Measurements from ENCODE around the gene SOCS2. TPM values are rescaled to one million over a fixed set of nuclear protein-coding genes. Genes with fewer than 3 reads are reported as not detected.

The SOCS2 gene
- total and polyA plus RNA-seq, 2 of the 13 experiments (the other 11 are each of a cell fraction or from before 2014, with no cell fraction given), result 0.62 to 1.5 TPM

DNA sequence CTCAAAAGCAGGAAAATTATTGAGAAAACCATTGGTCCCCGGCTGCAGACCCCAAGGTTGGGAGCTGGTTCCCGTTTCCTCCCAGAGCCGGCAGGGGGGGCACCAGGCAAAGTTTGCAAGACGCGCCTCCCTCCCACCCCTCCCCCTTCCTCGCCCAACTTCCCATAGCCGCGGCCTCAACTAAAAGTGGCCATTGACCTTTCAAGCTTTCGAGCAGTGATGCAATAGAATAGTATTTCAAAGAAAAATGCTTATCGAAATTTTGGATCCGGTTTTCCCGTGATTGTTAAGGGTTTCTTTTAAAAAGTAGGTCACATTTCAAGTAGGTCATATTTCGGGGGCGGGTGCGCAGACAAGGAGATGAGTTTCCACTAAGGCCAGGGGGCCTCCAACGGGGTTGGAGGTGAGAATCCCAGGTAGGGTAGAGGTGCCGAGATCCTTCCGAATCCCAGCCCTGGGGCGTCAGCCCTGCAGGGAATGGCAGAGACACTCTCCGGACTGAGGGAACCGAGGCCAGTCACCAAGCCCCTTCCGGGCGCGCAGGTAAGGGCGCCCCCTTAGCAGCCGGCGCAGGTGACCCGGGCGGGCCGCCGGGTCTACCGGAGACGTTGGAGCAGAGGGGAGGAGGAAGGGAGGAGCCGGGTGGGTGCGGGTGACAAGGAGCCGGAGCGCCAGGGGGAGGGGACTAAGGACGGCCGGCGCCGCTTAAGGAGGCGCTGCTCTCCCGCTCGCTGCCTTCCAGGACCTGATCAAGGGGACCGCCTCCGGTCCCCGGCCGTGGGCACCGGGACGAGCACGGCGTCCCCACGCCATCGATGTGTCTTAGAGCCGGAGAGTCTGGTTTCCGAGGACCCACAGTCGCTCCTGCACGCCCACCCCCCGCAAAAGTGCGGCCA lies 2.6 kb upstream of the SOCS2 start (continued):
- TF ChIP-seq ATF4 (CRISPR knock-in tag; IDR thresholded peaks at IDR 0.05), result peak in 1 of 2 experiments; percentile 65; a peak in 1 of 4 replicates
- no peak for TF ChIP-seq AHR (CRISPR knock-in tag; IDR thresholded peaks at IDR 0.05)
- TF ChIP-seq CBX2 (IDR thresholded peaks at IDR 0.05; ENCODE audit: low read depth, low read length), result peak; percentile 27; the same call in 1 of the 2 replicates
- no peak for TF ChIP-seq CBX2 (CRISPR knock-in tag; IDR thresholded peaks at IDR 0.05; ENCODE audit: low read depth)
- peak; percentile 32 for TF ChIP-seq SAP130 (CRISPR knock-in tag; IDR thresholded peaks at IDR 0.05; ENCODE audit: low read depth)
- peak; percentile 71 for TF ChIP-seq NR2F6 (IDR thresholded peaks at IDR 0.05)
- TF ChIP-seq NR2F6 (CRISPR knock-in tag; IDR thresholded peaks at IDR 0.05), result peak; percentile 48; the same call in 1 of the 2 replicates
- TF ChIP-seq HOXA5 (CRISPR knock-in tag; IDR thresholded peaks at IDR 0.05), result 0 out of 2 replicates have a peak, but pooled peaks have one; percentile 4
- TF ChIP-seq REL (CRISPR knock-in tag; conservative IDR thresholded peaks at IDR 0.05), result no peak
- TF ChIP-seq RXRB (CRISPR knock-in tag; IDR thresholded peaks at IDR 0.05; ENCODE audit: borderline replicate concordance), result peak; percentile 58; the same call in 1 of the 2 replicates
- TF ChIP-seq MED8 (CRISPR knock-in tag; IDR thresholded peaks at IDR 0.05; ENCODE audit: insufficient replicate concordance), result no peak
- no peak; the same call in 1 of the 2 replicates for TF ChIP-seq CHD2 (IDR thresholded peaks at IDR 0.05; ENCODE audit: low read depth, low read length)
- no peak for TF ChIP-seq MEF2D (CRISPR knock-in tag; IDR thresholded peaks at IDR 0.05)
- no peak for TF ChIP-seq PHB2 (IDR thresholded peaks at IDR 0.05; ENCODE audit: partially characterized antibody)
- TF ChIP-seq ZBTB7A (CRISPR knock-in tag; IDR thresholded peaks at IDR 0.05), result no peak
- peak; percentile 35 for TF ChIP-seq ZSCAN25 (CRISPR knock-in tag; IDR thresholded peaks at IDR 0.05)
- TF ChIP-seq NPAS2 (CRISPR knock-in tag; IDR thresholded peaks at IDR 0.05; ENCODE audit: borderline replicate concordance), result no peak
- TF ChIP-seq RORA (CRISPR knock-in tag; IDR thresholded peaks at IDR 0.05), result no peak
- TF ChIP-seq EP300 (IDR thresholded peaks at IDR 0.05; ENCODE audit: low read depth in 2 of 2, low read length in 2 of 2), result peak in 1 of 2 experiments; percentile 31; a peak in 2 of 4 replicates
- TF ChIP-seq EP300 (CRISPR knock-in tag; IDR thresholded peaks at IDR 0.05; ENCODE audit: borderline replicate concordance), result no peak
- no peak for TF ChIP-seq SMYD3 (CRISPR knock-in tag; IDR thresholded peaks at IDR 0.05)
- 0 out of 4 replicates have a peak, but pooled peaks of 1 of the 2 experiments have one; percentile 15 for TF ChIP-seq NR2F1 (CRISPR knock-in tag; IDR thresholded peaks at IDR 0.05)
- no peak for TF ChIP-seq HDAC1 (CRISPR knock-in tag; IDR thresholded peaks at IDR 0.05)
- peak; percentile 15; the same call in 1 of the 2 replicates for TF ChIP-seq EZH2 (conservative IDR thresholded peaks at IDR 0.05; ENCODE audit: low read depth, low read length)
- TF ChIP-seq, protein P1, sequence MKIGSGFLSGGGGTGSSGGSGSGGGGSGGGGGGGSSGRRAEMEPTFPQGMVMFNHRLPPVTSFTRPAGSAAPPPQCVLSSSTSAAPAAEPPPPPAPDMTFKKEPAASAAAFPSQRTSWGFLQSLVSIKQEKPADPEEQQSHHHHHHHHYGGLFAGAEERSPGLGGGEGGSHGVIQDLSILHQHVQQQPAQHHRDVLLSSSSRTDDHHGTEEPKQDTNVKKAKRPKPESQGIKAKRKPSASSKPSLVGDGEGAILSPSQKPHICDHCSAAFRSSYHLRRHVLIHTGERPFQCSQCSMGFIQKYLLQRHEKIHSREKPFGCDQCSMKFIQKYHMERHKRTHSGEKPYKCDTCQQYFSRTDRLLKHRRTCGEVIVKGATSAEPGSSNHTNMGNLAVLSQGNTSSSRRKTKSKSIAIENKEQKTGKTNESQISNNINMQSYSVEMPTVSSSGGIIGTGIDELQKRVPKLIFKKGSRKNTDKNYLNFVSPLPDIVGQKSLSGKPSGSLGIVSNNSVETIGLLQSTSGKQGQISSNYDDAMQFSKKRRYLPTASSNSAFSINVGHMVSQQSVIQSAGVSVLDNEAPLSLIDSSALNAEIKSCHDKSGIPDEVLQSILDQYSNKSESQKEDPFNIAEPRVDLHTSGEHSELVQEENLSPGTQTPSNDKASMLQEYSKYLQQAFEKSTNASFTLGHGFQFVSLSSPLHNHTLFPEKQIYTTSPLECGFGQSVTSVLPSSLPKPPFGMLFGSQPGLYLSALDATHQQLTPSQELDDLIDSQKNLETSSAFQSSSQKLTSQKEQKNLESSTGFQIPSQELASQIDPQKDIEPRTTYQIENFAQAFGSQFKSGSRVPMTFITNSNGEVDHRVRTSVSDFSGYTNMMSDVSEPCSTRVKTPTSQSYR (CRISPR knock-in tag; IDR thresholded peaks at IDR 0.05; ENCODE audit: borderline replicate concordance), result peak; percentile 93
- no peak for TF ChIP-seq ZNF362 (CRISPR knock-in tag; IDR thresholded peaks at IDR 0.05; ENCODE audit: borderline replicate concordance)
- TF ChIP-seq GTF3A (CRISPR knock-in tag; conservative IDR thresholded peaks at IDR 0.05), result no peak
